GM21447 (cell line): ENCODE results near the gene RELA.

Source experiments
- ATAC-seq: cut with Tn5 transposase; IDR thresholded peaks from one replicate; pipeline ENCODE4 v1.9.1; 2021; ENCODE audit not compliant: unreplicated experiment

Gene RELA

DNA sequence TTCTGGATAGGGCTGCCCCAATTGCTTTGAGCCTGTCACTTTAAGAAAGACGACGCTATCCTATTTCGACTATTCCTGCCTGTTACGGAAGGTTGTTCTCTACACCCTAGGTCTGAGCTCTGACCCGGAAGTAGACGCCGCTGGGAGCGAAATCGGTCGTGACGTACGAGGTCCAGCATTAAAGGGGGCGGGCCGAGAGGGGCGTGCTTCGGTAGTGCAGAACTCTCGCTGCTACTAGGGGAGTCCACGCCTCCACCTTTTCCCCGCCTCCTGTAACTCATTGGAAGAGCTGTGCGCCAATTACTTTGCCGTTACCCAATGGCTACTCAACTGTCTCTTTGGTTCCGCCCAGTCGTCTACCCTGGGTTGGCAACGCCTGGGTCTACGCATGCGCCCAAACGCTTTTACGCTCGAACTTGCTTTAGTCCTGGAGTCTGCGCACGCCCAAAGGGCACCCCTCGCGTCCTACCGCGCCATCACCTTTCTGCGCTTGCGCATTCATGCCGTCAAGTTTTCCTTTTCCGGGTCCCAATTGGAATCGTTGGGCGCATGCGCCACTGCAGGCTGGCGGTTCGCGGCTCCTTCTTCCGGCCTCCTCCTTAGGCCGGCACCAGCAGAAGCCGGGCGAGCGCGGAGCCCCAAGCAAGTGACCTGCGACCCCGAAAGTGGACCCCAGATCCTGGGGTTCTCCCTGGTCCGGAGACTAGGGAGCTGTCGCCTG is 47.3 kb downstream of the RELA start, which contains the start of gene PCNX3:
Gene PCNX3 (plus strand): TSS at position 548 of the 721 bp plus-strand sequence. CDS start 536 bp downstream, outside the sequence.
- peak; percentile 81 for ATAC-seq

DNA sequence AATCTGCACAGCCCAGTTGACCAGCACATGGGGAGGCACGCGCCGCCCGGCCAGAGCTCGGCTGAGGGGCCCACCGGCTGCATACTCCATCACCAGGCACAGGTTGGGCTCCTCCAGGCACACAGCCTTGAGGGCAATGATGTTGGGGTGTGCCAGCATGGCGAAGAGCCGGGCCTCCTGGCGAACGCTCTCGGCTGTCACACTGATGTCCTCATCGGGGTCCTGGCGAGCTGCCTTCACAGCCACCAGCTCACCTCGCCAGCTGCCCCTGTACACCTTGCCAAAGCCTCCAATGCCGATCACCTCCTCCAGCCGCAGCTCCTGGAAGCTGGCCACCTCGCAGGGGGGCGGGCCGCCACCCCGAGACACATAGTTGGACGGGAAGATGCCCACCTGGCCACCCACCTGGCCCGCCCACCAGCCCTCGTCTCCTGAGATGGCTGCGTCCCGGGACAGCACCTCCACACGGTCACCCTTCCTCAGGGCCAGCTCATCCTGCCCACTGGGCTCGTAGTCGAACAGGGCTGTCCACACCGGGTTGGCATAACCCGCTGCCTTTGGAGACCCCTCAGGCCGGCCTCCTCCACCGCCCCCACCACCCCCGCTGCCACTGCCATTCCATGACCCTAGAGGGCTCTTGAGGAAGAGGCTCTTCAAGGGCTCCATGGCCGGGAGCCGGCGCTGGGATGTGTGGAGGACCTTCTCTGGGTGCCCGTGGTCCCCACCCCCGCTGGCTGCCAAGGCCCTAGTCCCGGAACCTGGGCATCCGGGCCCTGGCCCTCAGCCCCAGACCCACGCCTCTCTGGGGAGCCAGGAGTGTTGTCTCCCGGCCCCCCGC is 49.4 kb downstream of the RELA start:
- ATAC-seq = no peak

DNA sequence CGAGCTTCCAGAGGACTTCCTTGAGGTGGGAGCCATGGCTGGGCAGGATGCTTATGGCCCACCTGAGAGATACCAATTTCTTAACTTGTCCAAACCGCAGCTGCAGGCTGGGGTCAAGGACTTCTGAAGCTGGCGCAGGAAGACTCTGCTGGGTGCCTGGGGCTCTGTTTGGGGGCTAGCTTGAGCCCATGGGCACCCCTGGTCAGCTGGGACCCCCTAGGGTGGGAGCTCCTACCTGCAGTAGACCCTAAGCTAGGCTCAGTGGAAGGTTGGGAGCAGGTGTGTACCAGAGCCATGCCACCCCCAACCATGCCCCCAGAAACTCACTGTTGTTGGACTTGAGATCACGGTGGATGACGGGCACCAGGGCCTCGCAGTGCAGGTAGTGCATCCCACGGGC is 50.0 kb downstream of the RELA start:
- ATAC-seq = no peak

DNA sequence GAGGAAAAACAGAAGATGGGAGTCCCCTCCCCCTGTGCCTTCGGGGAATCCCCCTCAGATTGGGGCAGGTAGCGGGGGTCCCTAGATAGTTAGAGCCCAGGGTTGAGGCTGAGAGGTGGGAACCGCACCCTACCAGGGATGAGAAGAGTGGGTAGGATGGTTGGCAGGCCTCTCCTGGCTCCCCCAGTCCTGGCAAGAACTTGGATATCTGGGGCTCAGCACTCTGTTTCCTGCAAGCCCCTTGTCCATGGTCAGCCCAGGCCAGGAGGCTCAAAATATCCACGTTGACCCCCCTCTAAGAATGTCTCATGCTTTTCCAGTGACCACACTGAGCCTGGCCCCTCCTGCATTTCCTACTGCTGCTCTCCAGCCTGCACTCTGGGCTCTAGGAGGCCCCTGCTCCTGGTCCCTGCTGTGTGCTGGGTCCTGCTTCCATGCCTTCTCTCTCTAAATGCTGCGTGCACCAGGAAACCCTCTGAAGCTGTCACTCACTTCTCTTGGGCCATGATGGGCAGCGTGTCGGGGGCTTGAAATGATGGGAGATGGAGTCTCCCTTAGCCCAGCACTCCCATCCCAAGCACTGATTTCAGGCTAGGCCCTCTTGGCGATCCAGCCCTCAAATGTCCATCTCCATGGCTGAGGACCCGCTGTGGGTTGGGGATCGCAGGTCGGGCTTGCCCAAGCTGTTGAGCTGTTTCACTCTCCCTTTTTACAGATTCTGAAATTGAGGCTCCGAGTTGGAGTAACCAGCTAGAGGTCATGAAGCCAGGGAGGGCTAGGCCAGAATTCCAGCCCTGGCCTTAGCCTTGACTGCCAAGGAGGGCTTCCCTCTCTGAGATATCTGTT is 50.7 kb downstream of the RELA start:
- no peak for ATAC-seq

DNA sequence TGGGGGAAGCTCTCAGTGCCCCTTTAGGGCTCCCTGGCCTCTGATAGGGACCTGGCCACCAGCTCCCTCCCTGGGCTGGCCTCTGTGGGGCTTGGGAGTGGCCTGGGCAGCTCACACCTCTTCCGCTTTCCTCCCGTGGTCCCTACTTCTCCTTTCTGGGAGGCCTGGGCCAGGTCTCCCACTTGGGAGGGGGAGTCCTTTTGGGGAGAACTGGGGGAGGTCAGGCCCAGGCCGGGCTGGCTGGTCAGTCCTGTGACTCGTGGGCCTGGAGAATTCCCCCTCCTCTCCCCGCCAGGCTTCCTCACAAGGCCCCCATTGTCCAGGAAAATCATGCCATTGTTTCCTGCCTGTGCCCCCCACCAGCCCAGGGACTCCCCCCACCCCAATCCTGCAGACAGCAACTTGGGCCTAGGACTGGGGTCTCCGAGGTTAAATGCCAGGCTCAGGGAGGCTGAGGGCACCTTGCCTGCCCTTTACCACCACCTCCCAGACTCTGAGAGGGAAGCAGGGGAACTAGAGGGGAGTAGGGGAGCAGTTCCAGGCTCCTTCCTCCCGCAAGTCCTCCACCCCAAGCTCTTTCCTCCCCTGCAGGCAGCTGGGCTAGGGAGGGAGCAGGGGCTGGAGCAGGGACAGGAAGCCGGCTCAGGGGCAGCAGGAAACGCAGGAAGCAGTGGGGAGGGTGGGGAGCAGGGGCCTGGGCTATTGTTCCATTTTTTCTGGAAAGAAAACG is 51.5 kb downstream of the RELA start:
- no peak for ATAC-seq

DNA sequence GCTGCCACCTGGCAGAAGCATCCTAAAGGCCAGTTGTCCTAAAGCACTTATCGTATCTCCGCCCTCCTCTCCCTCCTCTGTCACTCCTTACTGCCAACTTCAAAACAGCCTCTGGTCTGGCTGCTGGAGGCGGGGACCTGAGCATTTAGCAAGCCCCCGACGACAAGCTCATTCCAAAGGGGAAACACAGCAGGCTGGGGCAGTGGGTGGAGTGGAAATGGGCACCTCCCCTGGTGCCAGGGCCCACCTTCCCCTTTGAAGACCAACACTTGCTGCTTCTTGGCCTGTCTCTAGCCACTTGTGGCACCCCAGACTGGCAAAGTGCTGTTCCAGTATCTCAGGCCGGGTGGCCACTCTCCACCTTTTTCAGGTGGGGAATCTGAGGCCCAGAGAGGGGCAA is 52.3 kb downstream of the RELA start:
- ATAC-seq = no peak

DNA sequence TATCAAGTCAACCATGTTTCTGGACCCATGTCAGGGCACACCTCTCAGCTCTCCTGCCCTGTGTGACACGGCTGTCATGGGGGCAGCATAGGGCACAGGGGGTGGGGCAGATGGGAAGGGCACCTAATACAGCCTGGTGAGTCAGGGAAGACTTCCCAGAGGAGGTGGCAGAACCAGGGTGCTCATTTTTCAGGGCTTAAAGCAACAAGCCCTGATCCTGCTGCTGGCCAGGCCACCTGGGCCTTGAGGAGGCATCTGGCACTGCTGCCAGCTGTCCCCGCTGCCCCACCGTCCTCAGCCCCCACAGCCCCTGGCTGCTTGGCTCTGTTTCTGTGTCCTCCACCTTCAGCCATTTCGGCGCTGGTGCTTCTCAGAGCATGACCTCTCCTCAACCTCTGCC is 53.1 kb downstream of the RELA start:
- no peak for ATAC-seq

DNA sequence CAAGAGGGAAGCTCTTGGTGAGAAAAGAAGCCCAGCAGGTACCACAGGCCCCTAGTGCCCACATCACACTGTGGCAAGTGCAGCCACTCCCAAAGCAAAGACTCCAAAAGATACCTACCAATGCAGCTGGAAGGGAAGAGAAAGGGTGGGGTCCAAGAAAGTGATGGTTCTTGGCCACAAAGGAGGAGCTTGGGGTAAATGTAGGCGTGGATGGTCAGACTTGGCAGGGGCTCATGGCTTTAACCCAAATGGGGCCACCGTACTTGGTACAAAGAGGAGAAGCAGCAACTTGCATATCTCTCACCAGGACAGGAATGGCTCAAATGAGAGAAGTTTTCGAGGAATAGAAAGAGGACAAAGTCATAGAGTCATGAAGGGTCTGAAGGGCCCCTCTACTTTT is 53.5 kb downstream of the RELA start:
- ATAC-seq = no peak

DNA sequence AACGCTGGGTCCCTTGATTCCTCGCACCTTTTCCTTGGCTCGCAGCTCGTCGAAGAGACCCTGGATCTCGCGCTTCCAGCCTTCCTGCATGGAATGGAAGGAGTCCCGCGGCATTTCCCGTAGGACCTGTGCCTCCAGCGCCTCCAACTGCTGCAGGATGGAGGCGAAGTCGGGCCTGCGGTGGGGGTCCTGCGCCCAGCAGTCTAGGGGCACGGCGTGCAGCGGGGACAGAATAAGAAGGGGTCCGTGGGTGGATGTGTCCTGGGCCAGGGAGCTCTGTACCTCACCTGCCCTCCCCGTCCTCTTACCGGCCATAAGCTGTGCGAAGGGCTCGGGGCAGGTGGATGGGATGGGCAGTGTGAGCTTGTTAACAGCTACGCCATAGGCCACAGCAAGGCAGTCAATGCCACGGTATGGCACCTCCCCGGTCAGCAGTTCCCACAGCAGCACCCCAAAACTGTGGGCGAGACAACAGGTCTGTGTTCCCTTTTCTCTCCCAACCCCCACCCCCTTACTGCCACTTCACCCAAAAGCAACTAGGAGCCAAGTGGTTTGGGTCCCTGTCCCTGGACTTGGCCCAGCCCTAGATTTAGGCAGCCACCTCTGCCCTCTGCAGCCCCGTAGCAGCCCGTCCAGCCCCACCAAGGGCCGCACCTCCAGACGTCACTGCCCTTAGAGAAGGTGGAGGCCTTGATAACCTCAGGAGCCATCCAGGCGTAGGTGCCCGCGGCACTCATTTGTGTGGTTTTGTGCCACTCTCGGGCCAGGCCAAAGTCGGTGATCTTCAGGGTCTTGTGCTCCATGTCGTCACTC is 54.9 kb downstream of the RELA start:
- no peak for ATAC-seq

DNA sequence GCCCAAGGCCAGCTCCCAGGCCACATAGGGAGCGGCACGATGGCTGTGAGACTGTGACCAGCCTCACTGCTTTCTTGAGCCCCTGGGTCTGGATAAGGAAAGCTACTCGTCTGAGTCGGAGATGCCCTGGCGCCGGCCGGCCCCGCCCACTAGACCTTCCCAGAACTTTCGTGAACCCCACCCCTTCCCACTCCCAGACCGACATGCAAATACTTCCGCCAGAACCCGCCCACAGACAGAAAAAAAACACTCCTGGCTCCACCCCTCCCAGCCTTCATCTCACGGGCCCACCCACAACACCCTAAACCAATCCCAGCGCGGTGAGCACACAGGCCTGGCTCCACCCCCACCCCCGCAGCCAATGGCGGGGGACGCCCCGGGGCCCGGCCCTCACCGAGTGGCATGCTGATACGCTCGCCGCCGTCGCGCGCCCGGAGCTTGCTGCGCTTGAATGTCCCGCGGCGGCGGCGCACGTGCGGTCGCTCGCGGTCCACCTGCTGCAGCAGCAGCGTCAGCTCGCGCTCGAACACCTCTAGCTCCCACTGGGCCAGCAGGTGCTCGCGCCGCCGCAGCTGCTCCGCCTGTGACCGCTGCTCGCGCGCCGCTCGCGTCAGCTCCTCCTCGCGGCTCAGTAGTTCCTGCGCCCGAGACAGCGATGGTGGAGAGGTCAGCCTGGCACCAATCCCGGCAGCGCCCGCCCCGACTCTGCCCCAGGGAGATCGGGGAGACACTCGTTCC is 55.7 kb downstream of the RELA start:
- no peak for ATAC-seq

DNA sequence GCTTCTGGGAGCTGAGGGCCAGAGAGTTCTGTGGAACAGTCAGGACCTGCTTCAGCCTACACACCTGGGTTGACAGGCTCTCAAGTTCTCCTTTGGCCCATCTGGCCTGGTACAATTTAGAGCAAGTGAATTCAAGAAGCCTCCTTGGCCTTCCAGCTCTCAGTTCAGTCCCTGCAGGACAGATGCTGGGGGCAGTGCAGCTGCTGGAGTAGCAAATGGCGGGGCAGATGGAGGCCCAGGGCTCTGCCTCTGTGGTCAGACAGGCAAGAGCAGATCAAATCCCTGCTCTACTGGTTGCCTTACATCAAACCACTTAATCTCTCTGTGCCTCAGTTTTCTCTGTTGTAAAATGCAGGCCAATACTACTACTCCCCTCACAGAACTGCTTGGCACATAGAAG is 58.5 kb downstream of the RELA start:
- ATAC-seq = no peak
